ENCODE data around the gene P2RX4.
"Not testable (repeated sequence)": the region's sequence is repeated elsewhere in the genome, so short reads cannot be mapped to it uniquely, and the experiment has no call there.

The P2RX4 gene

GRCh38 chr12:121253638-121254335 is 43.9 kb downstream of the P2RX4 start:
- H3K4me3 ChIP-seq (ENCODE audit: low read depth, low read length), result no peak overlapping the region
- DNase-seq (ENCODE audit: low read depth), result no peak
- no peak for TF ChIP-seq CTCF (conservative IDR thresholded peaks at IDR 0.05; ENCODE audit: low read depth, low read length)

DNA sequence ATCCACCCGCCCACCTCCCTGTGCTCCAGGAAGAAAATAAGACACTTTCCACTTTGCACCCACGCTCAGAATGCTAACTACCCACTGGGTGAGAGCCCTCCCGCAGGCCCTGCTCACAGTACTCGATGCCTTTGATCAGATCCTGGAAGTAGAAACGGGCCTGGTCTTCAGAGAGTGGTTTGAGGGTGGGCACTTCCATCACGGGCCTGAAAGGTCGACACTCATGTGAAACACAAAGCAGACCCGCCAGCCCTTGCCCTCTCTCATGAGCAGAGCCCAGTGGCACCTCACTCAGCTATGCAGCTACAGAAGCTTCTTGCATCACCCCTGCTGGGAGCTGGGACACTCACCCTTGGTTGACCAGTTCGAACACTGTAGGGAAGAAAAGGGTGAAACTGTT is 45.5 kb downstream of the P2RX4 start:
- no peak for TF ChIP-seq CTCF (conservative IDR thresholded peaks at IDR 0.05; ENCODE audit: low read depth, low read length)
- no peak for DNase-seq (ENCODE audit: low read depth)

DNA sequence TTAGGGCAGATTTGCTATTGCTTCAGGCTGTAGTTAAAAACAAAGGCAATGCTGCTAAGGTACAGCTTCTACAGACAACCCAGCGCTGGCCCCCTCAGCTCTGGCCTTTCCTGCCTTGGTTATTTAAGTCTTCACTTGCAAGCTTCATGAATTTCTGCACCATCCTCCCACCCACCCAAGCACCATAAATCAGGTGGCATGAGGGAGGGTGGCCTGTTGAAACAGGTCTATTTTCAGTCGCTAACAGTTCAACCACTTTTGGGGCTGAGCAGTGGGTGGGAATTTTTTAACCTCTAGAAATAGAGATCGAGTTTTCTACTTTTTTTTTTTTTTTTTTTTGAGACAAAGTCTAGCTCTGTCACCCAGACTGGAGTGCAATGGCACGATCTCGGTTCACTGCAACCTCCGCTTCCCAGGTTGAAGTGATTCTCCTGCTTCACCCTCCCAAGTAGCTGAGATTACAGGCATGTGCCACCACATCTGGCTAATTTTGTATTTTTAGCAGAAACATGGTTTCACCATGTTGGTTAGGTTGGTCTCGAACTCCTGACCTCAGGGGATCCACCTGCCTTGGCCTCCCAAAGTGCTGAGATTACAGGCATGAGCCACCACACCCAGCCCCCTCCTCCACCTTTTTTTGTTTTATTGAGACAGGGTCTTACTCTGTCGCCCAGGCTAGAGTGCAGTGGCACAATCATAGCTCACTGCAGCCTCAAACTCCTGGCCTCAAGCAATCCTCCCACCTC is 47.9 kb downstream of the P2RX4 start:
- H3K4me3 ChIP-seq (ENCODE audit: low read depth, low read length); DNase-seq (ENCODE audit: low read depth): not testable (repeated sequence)

More for the DNA sequence above, 45.5 kb downstream of the P2RX4 start:
- no peak overlapping the region for H3K4me3 ChIP-seq (ENCODE audit: low read depth, low read length)

DNA sequence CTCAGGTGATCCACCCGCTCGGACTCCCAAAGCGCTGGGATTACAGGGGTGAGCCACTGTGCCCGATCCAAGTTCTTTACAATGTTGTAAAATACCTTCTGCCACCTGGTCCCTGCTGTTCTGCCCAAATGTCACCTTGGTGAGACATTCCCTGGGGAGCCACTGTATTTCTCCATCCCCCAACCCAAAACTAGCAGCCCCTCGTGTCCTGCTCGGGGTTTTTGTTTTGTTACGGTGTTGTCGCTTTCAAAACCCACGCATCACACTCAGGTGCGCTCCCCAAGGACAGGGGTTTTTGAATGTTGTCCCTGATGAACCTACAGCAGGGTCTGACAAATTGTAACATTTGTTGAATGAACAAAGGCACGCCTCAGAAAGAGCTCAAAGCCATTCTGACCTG is 49.1 kb downstream of the P2RX4 start:
- no peak for TF ChIP-seq CTCF (conservative IDR thresholded peaks at IDR 0.05; ENCODE audit: low read depth, low read length)
- H3K4me3 ChIP-seq (ENCODE audit: low read depth, low read length), result no peak overlapping the region
- no peak for DNase-seq (ENCODE audit: low read depth)

DNA sequence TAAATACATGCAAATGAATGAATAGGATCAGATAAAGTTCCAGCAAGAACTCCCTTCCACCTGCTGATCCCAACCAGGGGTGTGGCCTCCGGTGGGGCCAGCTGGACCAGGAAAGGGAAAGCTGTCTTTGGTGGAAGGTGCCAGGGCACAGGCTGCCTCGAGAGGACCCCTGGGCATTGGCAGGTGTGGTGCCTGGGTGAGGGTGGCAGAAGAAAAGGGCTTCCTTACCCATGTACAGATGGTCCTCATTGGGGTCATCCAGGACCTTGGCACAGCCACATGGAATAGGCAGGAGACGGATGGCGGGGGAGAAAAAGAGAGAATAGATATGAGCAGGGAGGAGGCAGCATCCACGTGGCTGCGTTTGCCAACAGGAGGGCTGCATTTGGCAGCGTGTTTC is 50.2 kb downstream of the P2RX4 start:
- no peak for DNase-seq (ENCODE audit: low read depth)

GRCh38 chr12:121261398-121261797 is 51.5 kb downstream of the P2RX4 start:
- TF ChIP-seq CTCF (conservative IDR thresholded peaks at IDR 0.05; ENCODE audit: low read depth, low read length), result no peak
- DNase-seq (ENCODE audit: low read depth), result no peak

More for the DNA sequence above, 50.2 kb downstream of the P2RX4 start:
- TF ChIP-seq CTCF (conservative IDR thresholded peaks at IDR 0.05; ENCODE audit: low read depth, low read length), result no peak
- no peak overlapping the region for H3K4me3 ChIP-seq (ENCODE audit: low read depth, low read length)

GRCh38 chr12:121263206-121263935 is 53.4 kb downstream of the P2RX4 start:
- TF ChIP-seq CTCF (conservative IDR thresholded peaks at IDR 0.05; ENCODE audit: low read depth, low read length), result no peak
- no peak overlapping the region for H3K4me3 ChIP-seq (ENCODE audit: low read depth, low read length)
- no peak for DNase-seq (ENCODE audit: low read depth)

More at GRCh38 chr12:121261398-121261797, 51.5 kb downstream of the P2RX4 start:
- no peak overlapping the region for H3K4me3 ChIP-seq (ENCODE audit: low read depth, low read length)

All from choroid plexus epithelial cell (primary cell).